WERI-Rb-1 (cell line): ENCODE data around the gene SLC49A3.
"Not testable (repeated sequence)": the region's sequence is repeated elsewhere in the genome, so short reads cannot be mapped to it uniquely, and the experiment has no call there.

Experiments used
- DNase-seq: peaks from one replicate; pipeline ENCODE4 v3.0.0-alpha.2; 2020
- H3K27ac ChIP-seq: fragments of 250-450 bp; sonication (Bioruptor Pico); 2 replicates; pipeline ENCODE4 v1.5.1; 2020; ENCODE audit warnings: mild to moderate bottlenecking, moderate library complexity
- H3K27me3 ChIP-seq: fragments of 250-450 bp; sonication (Bioruptor Pico); 2 replicates; pipeline ENCODE4 v1.5.1; 2021; ENCODE audit warnings: mild to moderate bottlenecking, low read depth, moderate library complexity; ENCODE audit not compliant: insufficient read depth, severe bottlenecking
- H3K36me3 ChIP-seq: fragments of 250-450 bp; sonication (Bioruptor Pico); 2 replicates; pipeline ENCODE4 v1.5.1; 2020; ENCODE audit warnings: mild to moderate bottlenecking, moderate library complexity
- H3K4me3 ChIP-seq: 2 replicates; pipeline ENCODE4 v1.5.1; 2011; ENCODE audit warnings: low read depth, mild to moderate bottlenecking, control low read depth, low read length
- H3K9me3 ChIP-seq: fragments of 250-450 bp; sonication (Bioruptor Pico); 2 replicates; pipeline ENCODE4 v1.5.1; 2021; ENCODE audit warnings: mild to moderate bottlenecking, moderate library complexity; ENCODE audit not compliant: severe bottlenecking
- CTCF ChIP-seq: IDR thresholded peaks from 2 replicates; pipeline ENCODE4 v1.5.1; 2011; ENCODE audit warnings: low read depth, mild to moderate bottlenecking, control low read depth, inconsistent platforms, low read length

The SLC49A3 gene

GRCh38 chr4:646460-646859, 42.5 kb downstream of the SLC49A3 start:
- H3K36me3 ChIP-seq = peaks cover 34% of the 10 kb centered on the region
- no peaks in the 10 kb centered on the region for H3K27me3 ChIP-seq
- TF ChIP-seq CTCF = no peak
- no peak for DNase-seq
- H3K4me3 ChIP-seq = no peak overlapping the region
- peak overlapping the region; percentile 92 for H3K27ac ChIP-seq
- peaks cover 10% of the 10 kb centered on the region for H3K9me3 ChIP-seq

GRCh38 chr4:642366-642765, 46.6 kb downstream of the SLC49A3 start:
- H3K27me3 ChIP-seq, H3K4me3 ChIP-seq: not testable (repeated sequence)
- peaks cover 17% of the 10 kb centered on the region for H3K9me3 ChIP-seq

GRCh38 chr4:637536-638280, 51.2 kb downstream of the SLC49A3 start:
- no peaks in the 10 kb centered on the region for H3K27me3 ChIP-seq
- no peak for TF ChIP-seq CTCF
- H3K36me3 ChIP-seq = peaks cover 40% of the 10 kb centered on the region
- DNase-seq = no peak
- H3K9me3 ChIP-seq = peaks cover 15% of the 10 kb centered on the region
- no peak overlapping the region for H3K27ac ChIP-seq
- no peak overlapping the region for H3K4me3 ChIP-seq

More at GRCh38 chr4:642366-642765, 46.6 kb downstream of the SLC49A3 start:
- not testable (repeated sequence) for H3K27ac ChIP-seq, DNase-seq
- peaks cover 41% of the 10 kb centered on the region for H3K36me3 ChIP-seq

- no peak for TF ChIP-seq CTCF
- no peak for DNase-seq
- no peaks in the 10 kb centered on the region for H3K27me3 ChIP-seq
- peaks cover 11% of the 10 kb centered on the region for H3K9me3 ChIP-seq
- H3K27ac ChIP-seq = no peak overlapping the region
- peaks cover 33% of the 10 kb centered on the region for H3K36me3 ChIP-seq
- no peak overlapping the region for H3K4me3 ChIP-seq
Measured at GRCh38 chr4:636628-637159, 52.3 kb downstream of the SLC49A3 start.

- peaks cover 11% of the 10 kb centered on the region for H3K9me3 ChIP-seq
- H3K36me3 ChIP-seq = peaks cover 34% of the 10 kb centered on the region
- H3K4me3 ChIP-seq = no peak overlapping the region
- no peak for DNase-seq
- no peak overlapping the region for H3K27ac ChIP-seq
- no peak for TF ChIP-seq CTCF
- H3K27me3 ChIP-seq = no peaks in the 10 kb centered on the region
Measured at GRCh38 chr4:635851-636627, 52.9 kb downstream of the SLC49A3 start.

- not testable (repeated sequence) for DNase-seq, H3K27me3 ChIP-seq, H3K9me3 ChIP-seq, H3K27ac ChIP-seq, H3K4me3 ChIP-seq
- peaks cover 30% of the 10 kb centered on the region for H3K36me3 ChIP-seq
Measured at GRCh38 chr4:635066-635835, 53.7 kb downstream of the SLC49A3 start.
